Measurements from ENCODE around the gene TRAF2. TPM values are rescaled to one million over a fixed set of nuclear protein-coding genes. Genes with fewer than 3 reads are reported as not detected.

TRAF2 gene
- total RNA-seq, 1 donor from 2014 or later: 8.8 TPM

DNA sequence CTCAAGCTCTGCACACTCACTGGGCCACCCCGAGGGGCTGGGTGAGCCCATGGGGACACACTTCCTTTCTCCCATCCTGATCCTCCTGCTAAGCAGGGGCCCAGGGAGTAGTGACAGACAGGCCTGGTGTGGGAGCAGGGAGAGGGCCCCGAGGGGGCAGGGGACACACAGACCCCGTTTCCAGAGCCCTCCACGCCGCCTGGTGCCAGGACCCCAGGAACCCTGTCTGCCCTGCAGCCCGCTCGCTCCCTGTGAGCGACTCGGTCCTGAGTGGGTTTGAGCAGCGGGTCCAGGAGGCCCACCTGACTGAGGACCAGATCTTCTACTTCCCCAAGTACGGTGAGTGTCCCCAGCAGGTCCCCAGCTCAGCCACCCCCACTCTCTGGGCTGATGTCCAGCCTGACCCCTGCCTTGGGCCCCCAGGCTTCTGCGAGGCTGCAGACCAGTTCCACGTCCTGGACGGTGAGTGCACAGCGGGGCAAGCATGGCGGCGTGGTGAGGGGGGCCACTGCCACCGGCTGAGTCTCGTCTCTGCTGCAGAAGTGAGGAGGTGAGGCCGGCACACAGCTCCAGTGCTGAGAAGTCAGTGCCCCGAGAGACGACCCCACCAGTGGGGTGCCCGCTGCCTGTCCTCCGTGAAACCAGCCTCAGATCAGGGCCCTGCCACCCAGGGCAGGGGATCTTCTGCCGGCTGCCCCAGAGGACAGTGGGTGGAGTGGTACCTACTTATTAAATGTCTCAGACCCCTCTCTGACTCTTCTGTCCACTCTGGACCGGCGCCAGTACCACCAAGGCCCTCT lies 60.1 kb downstream of the TRAF2 start:
- DNase-seq (ENCODE audit: low spot score): no peak

DNA sequence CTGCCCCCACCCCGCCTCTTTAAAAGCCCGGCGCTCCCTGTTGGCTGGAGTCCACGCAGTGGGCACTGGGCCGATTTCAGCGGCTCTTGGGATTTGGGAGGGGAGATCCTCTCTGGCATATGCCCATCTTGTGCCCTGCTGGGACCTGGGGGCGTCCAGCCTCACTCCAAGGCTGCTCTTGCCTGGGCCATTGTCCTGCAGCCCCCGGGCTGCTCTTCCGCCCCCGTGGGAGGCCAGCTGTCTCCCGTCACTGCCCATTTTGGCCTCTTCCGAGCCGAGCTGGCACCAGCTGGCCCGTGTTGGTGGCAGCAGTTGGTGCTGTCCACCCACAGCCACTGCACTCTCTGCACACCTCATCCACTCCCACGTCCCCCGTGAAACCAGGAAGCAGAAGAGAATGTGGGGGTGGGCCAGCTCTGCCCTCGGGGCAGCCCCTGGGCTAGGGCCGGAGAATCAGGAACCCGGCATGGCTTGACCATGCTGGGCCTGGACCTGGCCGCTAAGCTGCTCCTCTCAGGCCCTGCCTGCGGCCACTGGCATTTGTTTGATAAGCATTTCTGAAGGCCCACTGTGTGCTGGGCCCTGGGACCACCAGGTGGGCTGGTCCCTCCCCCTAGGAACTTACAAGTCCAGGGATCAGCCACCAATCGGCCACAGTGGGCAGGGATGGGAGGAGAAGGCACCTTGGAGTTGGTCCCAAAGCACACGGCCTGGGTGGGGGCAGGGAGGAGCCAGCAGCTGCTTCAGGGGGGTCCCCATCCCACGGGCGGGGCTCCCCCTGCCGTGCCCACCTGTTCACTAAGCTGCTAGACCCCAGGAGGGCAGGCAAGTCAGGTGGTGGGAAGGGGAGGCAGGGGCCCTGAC lies 60.9 kb downstream of the TRAF2 start:
- DNase-seq (ENCODE audit: low spot score): no peak

DNA sequence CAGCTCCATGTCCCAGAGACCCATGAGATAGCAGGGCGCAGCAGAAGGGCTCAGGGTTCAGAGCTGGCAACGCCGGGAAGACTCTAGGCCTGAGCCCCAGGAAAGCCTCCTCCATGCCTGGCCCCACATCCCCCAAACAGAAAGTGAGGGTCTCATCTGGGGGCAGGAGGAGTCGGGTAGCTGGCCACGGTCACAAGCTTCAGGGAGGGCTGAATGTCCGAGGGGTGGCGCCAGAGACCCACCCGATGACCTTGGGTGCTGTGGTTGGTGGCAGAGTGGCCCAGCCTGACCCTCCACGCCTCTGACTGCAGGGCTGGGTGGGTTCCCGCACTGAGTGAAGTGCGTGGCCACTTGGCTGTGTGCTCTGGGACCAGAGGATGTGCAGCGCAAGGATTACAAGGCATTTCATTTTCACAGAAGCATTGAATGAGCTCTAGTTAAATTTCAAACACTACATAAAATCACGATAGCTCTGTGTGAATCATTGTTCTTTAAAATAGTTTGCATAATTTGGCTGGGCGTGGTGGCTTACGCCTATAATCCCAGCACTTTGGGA lies 61.7 kb downstream of the TRAF2 start:
- no peak for DNase-seq (ENCODE audit: low spot score)

DNA sequence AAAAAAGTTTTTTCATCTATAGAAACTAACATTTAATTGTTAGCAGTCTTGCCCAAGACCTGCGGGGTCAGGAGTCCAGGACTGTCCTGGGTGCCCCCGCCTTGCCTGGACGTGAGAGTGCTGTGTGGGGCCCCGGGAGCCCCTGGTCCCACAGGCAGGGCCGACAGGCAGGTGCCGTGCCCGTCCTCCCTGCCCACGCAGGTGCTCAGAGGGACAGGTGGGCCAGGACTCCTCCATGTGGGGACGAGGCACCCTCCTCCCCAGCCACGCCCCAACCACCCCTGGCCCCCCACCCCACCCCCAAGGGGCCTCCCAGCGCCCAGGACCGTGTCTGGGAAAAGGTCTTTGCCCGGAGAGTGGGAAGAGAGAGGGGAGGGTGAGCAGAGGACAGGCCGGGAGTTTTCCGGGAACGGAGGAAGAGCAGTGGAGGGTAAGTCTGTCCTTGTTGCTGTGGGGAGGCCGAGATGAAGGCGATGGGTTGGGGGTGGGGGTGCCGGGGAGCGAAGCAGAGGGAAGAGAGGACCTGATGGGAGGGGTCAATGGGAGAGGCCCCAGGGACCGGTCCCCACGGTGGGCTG lies 63.0 kb downstream of the TRAF2 start:
- DNase-seq (ENCODE audit: low spot score): no peak

DNA sequence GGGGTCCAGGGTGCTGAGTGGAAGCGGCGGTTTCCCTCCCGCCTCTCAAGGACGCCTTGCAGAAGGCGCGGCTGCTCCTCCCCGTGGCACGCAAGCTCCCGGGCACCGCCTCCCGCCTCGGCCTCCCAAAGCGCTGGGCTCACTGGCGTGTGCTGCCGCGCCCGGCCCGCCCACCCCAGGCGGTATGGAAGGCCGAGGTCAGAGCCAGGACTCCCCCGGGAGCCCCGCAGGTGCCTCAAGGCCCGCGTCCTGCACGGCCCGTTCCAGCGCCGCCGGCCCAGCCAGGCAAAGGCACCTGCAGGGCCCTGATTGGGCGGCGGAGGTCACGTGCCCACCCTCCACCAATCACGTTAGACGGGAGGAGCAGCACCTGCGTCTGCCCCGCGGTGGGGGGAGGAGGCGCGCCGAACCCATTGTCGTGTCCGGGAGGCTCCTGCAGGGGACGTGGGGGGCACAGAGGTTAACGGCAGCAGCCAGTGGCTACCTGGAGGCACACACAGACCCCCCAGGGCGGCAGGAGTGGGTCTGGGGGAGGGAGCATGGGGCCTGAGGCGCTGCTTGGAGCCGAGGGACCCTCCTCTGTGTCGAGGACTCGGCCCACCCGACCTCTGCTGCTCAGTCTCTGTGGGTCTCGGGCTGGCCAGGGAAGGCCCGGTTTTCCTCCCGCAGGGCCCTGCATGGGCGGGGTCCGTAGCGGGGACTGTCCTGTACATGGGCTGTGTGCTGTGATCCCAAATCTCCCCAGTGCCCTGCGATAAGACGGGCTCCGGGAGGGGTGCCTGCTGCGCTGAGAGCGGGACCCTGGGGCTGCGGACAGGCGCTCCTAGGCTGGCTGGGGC lies 63.7 kb downstream of the TRAF2 start:
- DNase-seq (ENCODE audit: low spot score): peak; percentile 98

DNA sequence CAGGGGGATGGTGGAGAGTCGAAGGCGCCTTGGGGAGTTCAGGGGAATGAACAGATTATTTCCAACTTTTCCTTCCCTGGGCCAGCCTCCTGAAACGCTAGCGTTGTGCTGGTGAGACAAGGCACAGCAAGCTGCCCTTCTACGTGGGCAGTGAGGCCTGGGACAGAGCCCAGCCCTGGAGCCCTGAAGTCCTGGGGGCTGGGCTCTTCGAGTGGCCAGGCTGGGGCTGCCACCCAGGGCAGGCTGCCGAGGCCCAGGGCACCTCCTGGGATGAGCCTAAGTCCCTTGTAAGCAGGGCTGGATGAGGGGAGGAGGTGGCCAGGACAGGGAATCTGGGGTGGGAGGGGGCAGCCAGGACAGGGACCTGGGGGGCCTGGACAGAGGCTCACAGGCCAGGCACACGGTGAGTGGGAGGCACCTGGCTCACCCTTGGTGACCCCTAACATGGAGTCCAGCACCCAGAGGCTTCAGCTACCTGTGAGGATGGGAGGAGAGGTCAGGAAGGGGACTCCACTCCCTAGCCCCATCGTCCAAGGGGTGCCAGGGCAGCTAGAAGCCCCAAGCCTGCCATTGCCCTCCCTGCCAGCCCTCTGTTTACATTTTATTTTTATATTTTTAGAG lies 64.5 kb downstream of the TRAF2 start:
- no peak for DNase-seq (ENCODE audit: low spot score)

DNA sequence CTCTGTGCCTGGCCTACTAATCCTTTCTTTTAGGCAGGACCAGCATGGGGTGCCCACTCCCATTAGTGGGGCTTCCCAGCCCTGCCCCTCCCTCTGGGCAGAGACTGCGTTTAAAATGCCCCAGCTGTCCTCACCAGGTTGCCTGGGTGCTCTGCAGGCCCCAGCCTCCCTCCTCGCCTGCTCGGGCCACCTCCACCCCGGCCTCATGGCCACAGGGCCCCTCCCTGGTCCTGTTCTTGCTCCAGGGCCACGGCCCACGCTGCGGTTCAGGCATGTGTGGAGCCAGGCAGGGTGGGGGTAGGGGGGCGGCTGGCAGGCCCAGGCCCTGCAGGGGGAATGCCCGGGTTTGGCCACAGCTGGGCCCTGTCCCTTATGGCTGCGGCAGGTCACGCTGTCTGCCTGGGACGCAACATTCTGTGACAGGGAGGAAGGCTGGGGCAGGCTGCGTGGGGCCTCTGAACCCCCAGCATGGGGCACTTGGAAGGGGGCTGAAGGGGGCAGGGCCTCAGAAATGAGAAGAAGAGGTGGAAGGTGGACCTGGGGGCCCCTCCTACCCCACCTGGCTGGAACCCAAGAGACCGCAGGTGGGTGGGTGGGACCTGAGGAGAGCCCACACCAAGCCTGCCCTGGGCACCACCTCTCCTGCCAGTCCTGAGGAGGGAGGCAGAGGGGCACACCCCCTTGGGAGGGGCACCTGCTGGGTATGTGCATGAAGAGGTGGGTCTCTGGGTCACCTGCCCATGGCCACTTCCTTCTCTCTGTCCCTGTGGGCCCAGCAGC lies 65.4 kb downstream of the TRAF2 start, which contains the start of gene LCN12:
Gene LCN12 (plus strand): TSS at position 733 of the 780 bp plus-strand sequence. CDS start 55 bp downstream, outside the sequence.
- no peak for DNase-seq (ENCODE audit: low spot score)

DNA sequence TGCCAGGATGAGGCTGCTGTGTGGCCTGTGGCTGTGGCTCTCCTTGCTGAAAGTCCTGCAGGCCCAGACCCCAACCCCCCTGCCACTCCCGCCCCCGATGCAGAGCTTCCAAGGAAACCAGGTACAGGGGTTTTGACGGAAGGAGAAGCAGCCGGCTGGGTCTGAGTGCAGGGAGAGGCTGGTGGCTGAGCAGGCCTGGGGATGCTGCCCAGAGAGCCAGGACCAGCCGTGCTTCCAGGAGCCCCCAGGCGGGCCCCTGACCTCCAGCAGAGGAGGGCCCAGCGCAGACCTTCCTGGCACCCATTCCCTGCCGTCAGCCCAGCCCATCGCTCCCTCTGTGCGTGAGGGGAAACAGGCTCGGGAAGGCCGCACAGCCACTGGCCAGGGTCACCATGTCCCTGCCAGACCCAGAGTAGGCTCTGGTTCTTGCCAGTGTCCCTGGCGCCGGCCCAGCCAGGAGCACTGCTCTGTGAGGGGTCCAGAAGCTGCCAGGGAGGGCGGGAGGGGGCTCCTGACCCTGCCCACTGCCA lies 66.1 kb downstream of the TRAF2 start:
- DNase-seq (ENCODE audit: low spot score): no peak

DNA sequence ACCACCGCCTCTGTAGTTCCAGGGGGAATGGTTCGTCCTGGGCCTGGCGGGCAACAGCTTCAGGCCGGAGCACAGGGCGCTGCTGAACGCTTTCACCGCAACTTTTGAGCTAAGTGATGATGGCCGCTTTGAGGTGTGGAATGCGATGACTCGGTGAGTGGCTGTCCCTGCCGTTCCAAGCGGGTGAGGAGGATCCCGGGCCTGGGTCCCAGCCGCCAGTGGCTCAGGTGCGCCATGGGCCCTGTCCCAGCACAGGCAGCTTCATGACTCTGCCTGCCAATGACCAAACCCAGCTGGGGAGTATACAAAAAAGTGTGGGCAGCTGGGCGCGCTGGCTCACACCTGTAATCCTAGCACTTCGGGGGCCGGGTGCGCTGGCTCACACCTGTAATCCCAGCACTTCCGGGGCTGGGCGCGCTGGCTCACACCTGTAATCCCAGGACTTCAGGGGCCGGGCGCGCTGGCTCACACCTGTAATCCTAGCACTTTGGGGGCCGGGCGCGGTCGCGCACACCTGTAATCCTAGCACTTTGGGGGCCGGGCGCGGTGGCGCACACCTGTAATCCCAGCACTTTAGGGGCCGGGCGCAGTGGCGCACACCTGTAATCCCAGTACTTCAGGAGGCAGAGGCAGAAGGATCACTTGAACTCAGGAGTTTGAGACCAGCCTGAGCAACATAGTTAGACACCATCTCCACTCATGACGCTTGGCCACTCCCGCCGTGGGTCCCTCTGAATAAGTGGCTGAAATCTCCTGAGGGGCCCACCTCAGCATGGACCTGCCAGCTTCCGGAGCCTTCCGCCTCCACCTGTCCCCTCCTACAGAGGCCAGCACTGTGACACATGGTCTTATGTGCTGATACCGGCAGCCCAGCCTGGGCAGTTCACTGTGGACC lies 66.8 kb downstream of the TRAF2 start:
- no peak for DNase-seq (ENCODE audit: low spot score)

DNA sequence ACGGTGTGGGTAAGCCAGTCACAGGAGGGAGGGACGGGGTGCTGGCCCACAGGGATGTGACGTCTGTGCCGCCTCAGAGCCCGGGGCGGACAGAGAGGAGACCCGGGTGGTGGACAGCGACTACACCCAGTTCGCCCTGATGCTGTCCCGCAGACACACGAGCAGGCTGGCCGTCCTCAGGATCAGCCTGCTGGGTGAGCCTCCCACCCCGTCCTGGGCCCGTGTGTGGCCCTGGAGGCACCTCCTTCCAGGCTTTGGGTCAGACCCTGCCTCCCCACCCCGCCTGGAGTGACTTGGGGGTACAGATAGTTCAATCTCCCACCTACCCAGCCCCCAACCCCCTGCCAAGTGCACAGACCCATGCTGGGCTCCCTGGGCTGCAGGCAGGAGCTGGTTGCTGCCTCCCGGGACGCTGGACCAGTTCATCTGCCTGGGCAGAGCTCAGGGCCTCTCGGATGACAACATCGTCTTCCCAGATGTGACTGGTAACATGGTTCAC lies 67.5 kb downstream of the TRAF2 start:
- DNase-seq (ENCODE audit: low spot score): no peak

DNA sequence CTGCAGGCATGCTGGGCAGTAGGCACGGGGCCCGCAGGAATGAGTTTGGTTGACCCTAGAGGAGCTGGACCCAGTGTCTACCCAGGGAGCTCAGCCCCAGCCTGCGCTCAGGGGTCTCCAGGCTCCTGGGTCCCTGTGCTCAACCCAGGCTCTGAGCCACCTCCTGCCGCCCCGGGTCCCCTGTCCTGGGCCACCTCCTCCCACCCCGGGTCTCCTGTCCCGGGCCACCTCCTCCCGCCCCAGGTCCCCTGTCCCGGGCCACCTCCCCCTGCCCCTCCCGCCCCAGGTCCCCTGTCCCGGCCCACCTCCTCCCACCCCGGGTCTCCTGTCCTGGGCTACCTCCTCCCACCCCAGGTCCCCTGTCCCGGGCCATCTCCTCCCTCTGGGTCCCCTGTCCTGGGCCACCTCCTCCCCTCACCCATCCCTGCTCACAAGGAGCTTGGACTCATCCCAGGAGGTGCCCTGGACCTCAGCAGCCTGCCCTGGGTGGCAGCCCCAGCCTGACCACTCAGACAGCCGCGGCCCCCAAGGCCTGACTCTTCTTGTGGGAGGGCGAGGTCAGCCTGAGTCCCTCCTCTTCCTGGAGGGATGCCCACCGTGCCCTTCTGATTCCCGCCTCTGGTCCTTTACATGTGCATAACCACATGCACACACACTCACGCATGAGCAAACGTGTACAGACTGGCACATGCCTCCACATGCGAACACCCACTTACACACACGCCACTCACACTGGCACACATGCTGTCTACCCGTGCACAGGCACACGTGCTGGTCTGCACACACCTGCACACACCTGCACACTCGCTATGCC lies 68.2 kb downstream of the TRAF2 start:
- DNase-seq (ENCODE audit: low spot score): no peak

DNA sequence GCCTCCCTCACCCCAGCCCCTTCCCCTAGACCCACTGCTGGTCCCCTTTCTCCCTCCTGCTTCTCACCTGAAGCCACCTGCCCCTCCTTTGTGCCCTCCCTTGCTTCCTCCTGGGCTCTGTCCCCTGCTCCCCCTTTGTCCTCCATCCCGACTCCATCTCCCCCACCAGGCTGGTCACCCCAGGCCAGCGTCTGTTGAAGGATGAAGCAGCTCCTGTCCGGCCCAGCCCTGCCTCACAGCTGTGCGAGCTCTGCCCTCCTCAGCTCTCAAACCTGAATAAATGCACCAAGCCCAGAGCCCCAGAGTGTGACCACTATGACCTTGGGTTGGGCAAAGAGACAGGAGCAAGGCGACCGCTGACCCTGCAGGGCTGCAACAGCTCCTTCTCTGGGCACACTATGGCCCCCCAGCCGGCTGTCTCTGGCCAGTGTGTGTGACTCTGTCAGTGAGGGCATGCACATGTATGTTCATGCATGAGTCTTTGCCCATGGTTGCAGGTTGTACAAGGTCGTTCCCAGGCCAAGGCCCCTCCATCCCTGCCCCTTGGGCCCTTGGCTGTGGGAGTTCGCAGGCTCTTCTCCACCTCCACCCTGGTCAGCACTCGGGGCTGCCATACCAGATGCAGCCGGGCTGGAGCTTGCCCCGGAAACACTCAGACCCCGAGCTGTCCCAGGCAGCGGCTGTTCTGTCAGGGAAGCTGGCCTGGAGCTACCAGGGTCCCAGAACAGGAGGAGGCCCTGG lies 69.1 kb downstream of the TRAF2 start:
- DNase-seq (ENCODE audit: low spot score): no peak

DNA sequence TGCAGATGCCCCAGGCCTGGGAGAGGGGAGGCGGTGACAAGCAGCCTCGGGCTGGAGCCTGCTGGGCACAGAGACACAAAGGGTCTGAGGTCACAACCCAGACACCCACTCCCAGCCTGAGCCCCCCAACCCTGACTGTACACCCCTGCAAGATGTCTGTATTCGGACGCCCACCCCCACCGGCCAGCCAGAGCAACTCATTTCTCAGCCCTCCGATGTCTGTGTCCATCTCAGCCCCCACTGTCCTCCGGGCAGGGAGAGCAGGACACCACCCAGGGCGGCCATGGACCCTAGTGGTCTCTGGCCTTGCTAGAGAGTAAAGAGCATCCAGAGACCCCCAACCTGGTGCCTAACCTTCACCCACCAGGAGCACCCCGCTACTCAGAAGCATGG lies 69.6 kb downstream of the TRAF2 start:
- DNase-seq (ENCODE audit: low spot score): no peak

DNA sequence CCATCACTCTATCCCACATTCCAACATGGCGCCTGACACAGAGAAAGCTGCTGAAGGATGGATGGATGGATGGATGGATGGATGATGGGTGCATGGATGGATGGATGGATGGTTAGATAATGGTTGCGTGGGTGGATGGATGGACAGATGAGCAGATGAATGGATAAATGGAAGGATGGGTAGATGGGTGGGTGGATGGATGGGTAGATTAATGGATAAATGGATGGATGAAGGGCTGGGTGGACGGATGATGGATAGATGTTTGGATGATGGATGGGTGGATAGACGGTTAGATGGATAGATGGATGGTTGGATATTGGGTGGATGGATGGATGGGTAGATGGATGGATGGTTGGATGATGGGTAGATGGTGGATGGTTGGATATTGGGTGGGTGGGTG lies 70.3 kb downstream of the TRAF2 start:
- DNase-seq (ENCODE audit: low spot score): no peak

DNA sequence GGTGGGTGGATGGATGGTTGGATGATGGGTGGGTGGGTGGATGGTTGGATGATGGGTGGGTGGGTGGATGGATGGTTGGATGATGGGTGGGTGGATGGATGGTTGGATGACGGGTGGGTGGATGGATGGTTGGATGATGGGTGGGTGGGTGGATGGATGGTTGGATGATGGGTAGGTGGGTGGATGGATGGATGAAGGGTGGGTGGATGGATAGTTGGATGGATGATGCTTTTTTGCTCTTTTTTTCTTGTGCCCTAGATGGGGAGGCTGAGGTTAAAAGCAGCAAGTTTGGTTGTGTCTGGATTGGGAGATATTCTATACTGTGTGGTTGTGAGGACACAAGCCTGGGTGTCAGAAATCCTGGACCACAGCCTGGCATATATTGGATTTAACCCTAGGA lies 71.1 kb downstream of the TRAF2 start:
- no peak for DNase-seq (ENCODE audit: low spot score)

DNA sequence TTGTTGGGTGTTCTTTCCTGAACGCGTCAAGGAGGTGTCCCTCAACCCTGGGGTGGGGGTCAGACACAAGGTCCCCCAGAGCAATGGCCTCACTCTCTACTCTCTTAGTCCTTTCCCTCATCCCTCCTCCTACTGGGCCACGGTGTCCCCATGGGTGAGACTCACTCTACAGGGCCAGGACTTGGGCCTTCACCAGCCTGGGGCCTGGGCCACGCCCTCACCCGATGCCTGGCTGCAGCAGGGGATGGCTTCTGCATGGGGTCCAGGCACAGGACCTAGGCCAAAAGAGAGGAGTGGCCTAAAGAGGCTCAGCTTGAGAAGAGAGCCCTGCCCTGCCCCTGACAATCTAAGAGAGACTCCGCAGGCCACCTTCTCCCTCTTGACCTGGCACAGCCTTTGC lies 71.6 kb downstream of the TRAF2 start:
- no peak for DNase-seq (ENCODE audit: low spot score)

All from mesenteric fat pad (tissue), 1 donor.